GM18870 (cell line): ENCODE results near the gene FBXL16.

Experiments used
- ATAC-seq: cut with Tn5 transposase; IDR thresholded peaks from one replicate; pipeline ENCODE4 v1.9.1; 2021; ENCODE audit warnings: moderate library complexity; ENCODE audit not compliant: unreplicated experiment

Gene FBXL16

DNA sequence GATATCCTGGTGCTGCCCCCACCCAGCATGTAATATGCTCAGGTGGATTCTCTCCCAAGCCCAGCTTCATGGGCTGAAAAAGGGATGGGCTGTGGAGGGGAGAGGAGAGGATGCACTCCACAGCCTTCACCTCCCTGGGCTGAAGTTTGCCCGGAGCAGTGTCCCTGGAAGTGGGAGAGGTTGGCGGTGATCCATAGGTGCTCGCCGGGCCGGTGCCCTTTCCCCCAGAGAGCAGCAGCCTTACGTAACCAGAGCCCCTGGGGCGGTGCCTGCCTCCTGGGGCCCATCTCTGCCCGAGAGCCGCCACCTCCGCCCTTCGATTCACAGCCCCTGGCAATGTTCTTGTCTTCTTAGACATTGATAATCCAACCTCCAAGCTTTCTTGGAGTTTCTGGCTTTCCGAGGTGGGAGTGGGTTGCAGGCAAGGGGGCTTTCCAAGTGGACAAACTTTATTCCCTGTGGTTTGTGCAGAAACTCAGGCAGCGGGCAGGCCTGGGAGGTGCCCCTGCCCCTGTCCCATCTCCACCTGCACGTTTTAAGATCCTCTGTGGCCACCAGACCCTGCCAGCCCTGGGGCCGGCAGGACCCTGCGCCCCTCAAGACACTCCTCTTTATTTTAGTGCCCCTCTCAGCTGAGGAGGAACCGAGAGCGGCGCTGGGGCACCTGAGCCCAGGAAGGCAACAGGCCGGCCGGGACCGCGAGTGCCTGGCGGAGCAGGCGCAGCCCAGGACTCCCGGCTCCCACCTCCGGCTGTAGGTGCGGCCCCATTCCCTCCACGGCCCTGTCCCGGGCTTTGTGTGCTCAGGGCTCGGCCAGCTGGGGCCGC, 59.5 kb downstream of the FBXL16 start:
- no peak for ATAC-seq

DNA sequence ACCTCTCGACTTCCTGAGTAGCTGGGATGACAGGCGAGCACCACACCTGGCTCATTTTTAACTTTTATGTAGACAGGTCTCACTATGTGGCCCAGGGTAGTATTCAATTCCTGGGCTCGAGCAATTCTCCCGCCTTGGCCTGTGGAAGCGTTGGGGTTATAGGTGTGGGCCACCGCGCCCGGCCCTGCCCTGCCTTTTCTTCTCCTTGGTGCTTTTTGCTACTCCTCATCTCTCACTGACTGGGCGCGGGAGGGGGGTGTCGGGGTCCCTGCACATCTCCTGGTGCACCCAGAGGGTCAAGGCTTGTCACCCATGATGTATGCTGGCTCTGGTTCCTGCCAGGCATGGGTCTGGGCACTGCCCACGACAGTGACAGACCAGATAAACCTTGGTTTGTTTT, 61.0 kb downstream of the FBXL16 start:
- ATAC-seq, result no peak

DNA sequence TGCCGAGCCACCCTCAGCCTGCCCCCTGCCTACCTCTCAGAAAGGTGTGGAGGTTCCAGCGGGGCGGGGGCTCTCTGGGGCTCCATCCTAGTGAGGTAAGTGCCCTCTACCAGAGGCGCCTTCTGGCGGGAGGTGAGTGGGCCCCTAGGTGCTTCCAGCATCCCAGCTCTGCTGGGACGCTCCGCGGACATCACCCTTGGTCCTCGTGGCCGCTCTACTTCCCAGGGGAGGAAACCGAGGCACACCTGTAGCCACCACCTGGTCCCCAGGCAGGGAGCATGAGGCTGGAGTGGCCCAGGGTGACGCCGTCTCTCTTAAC, 62.6 kb downstream of the FBXL16 start:
- ATAC-seq, result no peak
